HG02678 (cell line): ENCODE measurements around the gene PDIA5.
A peak's percentile ranks its signal among the peaks of the same experiment; 100 is the strongest.

Experiments used
- ATAC-seq: cut with Tn5 transposase; IDR thresholded peaks from one replicate; pipeline ENCODE4 v1.9.1; 2021; ENCODE audit warnings: mild to moderate bottlenecking, moderate library complexity; ENCODE audit not compliant: unreplicated experiment

Gene PDIA5

GRCh38 chr3:123066896-123067688 lies at the start of gene PDIA5:
PDIA5 (plus strand) TSS chr3:123067025; CDS start chr3:123067165, 140 bp downstream.
- ATAC-seq: peak; percentile 91

- no peak for ATAC-seq
Measured at GRCh38 chr3:123018683-123019082, 48.1 kb upstream of the PDIA5 start.

- ATAC-seq: no peak
Measured at GRCh38 chr3:123019161-123019560, 47.7 kb upstream of the PDIA5 start.

GRCh38 chr3:123019591-123019990 lies 47.2 kb upstream of the PDIA5 start:
- ATAC-seq: no peak

- no peak for ATAC-seq
Measured at GRCh38 chr3:123020709-123021108, 46.1 kb upstream of the PDIA5 start.

- no peak for ATAC-seq
Measured at GRCh38 chr3:123021388-123021787, 45.4 kb upstream of the PDIA5 start.

- no peak for ATAC-seq
Measured at GRCh38 chr3:123021996-123022510, 44.8 kb upstream of the PDIA5 start.

GRCh38 chr3:123024056-123024455 lies 42.8 kb upstream of the PDIA5 start:
- ATAC-seq: no peak

GRCh38 chr3:123025642-123026521 lies 40.9 kb upstream of the PDIA5 start:
- no peak for ATAC-seq

- no peak for ATAC-seq
Measured at GRCh38 chr3:123026565-123027291, 40.1 kb upstream of the PDIA5 start.

- ATAC-seq: no peak
Measured at GRCh38 chr3:123027292-123028232, 39.3 kb upstream of the PDIA5 start, which contains the start of gene SEMA5B. SEMA5B (minus strand) TSS chr3:123027763; CDS start chr3:122961263, 66,500 bp downstream.

- ATAC-seq: no peak
Measured at GRCh38 chr3:123028233-123028828, 38.5 kb upstream of the PDIA5 start.

GRCh38 chr3:123031051-123031450 lies 35.8 kb upstream of the PDIA5 start:
- no peak for ATAC-seq

GRCh38 chr3:123032057-123032456 lies 34.8 kb upstream of the PDIA5 start:
- no peak for ATAC-seq

GRCh38 chr3:123034120-123034519 lies 32.7 kb upstream of the PDIA5 start:
- no peak for ATAC-seq

- no peak for ATAC-seq
Measured at GRCh38 chr3:123034996-123035395, 31.8 kb upstream of the PDIA5 start.

GRCh38 chr3:123036352-123037014 lies 30.3 kb upstream of the PDIA5 start:
- no peak for ATAC-seq

- no peak for ATAC-seq
Measured at GRCh38 chr3:123037015-123037375, 29.8 kb upstream of the PDIA5 start.

- ATAC-seq: no peak
Measured at GRCh38 chr3:123038751-123039150, 28.1 kb upstream of the PDIA5 start.
